Measurements from ENCODE around the gene POLE.
"Not testable (repeated sequence)": the region's sequence is repeated elsewhere in the genome, so short reads cannot be mapped to it uniquely, and the experiment has no call there.

The POLE gene

DNA sequence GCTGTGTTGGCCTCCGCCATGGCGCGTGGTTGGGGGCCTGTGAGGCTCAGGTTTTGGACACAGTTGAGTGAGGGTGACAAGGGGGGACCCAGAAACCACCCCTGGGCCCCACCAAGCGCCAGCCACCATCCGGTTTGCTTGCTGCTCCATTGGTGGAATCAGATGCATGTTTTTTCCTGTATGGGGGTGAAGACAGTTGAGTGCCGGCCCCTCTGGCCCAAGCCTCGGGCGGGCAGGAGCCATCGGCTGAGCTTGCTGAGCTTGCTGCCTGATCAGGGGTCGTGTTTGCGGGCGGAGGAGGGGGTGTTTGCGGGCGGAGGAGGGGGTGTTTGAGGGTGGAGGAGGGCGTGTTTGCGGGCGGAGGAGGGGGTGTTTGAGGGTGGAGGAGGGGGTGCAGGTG, 29.9 kb upstream of the POLE start:
- no peak for DNase-seq

DNA sequence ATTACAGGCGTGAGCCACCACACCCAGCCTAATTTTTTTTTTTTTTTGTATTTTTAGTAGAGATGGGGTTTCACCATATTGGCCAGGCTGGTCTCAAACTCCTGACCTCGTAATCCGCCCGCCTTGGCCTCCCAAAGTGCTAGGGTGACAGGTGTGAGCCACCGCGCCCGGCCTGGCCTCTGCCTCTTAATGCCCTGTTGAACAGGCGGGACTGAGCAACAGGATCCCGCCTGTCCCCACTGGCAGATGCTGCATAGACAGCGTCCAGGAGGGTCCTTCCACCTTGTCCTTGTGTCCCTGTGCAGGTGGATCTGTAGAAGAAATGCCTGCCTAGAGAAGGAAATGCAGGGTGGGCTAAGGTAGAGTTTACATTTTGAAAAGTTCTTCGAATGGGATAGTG, 29.2 kb upstream of the POLE start:
- DNase-seq, result no peak

- no peak for DNase-seq
These were observed 28.7 kb upstream of the POLE start for GRCh38 chr12:132715874-132716273.

DNA sequence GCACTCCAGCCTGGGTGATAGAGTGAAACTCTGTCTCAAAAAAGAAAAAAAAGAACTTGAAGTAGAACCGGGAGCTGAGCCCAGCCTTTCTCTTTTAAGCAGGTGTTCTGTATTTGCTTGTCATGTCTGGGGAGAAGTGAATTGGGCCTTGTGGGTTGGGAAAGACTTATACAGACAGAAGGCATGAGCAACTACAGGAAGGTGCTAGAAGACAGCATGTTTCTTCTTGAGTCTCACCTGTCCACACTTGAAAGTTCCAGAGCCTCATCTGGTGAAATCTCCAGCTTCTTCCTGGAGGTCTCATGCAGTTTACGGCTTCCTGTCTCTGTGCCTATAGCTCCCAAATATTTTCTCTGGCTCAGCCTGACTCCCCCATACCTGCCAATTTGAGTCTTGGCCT, 26.0 kb upstream of the POLE start:
- DNase-seq, result no peak

DNA sequence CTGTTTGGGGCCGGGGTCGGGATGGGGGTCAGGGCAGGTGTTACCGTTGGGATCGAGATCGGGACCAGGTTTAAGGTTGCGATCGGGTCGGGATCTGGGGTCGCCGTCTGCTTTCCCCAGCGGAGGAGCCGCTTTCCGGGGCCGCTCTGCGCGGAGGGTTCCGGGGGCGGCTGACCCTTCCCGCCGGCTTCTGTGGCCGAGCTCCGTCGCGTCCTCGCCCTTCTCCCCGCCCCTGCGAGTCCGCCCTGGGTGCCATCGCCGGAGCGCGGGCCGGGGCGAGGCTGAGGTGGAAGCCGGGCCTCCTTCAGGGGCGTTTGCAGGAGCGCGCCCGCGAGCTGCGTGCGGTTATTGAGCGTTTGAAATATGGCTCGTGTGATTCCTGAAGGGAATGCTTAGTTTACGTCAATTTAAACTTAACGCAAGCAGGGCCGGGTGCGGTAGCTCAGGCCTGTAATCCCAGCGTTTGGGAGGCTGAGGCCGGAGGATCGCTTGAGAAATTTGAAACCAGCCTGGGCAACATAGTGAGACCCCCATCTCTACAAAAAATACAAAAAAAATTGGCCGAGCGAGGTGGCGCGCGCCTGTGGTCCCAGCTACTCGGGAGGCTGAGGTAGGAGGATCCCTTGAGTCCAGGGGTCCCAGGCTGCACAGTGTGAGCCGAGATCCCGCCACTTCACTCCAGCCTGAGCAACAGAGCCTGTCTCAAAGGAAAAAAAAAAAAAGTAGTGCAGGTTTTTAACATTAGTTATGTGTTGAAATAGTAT, 24.1 kb upstream of the POLE start:
- peak; percentile 42 for DNase-seq

DNA sequence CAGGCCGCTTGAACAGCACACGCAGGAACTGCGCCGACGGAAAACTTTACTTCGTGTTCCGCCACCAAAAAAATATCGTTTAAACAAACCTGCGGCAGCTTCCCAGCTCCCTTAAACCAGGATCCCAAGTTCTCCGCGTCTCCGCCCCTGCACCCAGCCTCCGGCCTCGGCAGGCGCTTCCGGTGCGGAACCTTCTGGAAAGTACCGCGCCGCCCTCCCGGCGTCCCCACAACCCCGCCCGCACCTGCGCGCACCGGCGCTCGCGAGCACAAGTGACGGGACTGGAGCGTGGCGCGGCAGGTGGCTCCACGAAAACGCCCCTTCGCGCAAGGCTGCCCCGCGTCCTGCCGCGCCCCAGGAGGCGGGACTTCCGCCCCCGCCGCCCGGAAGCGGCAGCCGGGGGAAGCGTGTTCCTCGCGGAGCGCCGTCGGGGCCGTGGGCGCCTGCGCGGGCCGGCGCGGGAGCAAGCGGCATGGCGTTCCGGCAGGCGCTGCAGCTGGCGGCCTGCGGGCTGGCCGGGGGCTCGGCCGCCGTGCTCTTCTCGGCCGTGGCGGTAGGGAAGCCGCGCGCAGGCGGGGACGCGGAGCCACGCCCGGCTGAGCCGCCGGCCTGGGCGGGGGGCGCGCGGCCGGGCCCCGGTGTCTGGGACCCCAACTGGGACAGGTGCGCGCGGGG, 23.4 kb upstream of the POLE start, which contains the start of gene PGAM5:
Gene PGAM5, plus strand, starts transcription at position 438 of the 675 bp plus-strand sequence. Its CDS starts 35 bp downstream, at position 473.
- DNase-seq, result peak; percentile 83

- DNase-seq, result no peak
These were observed 22.9 kb upstream of the POLE start for GRCh38 chr12:132710043-132710404.

DNA sequence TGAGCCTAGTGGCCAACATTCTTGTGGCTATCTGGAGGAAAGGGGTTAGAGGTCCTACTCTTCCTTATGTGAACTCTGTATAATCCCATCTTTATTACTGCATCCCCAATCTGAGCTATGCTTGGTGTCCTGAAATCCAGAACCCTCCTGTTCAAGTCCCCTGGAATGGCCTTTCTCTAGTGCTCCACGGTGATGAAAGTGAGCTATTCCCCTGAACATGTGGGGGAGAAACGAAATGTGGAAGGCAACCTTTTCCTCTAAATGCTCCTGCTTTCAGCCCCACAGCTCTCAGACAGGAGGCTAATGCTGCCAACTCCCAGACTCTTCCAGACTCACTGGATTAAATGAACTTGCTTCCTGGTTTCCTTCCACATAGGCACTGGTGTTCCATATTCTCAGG, 21.0 kb upstream of the POLE start:
- no peak for DNase-seq

DNA sequence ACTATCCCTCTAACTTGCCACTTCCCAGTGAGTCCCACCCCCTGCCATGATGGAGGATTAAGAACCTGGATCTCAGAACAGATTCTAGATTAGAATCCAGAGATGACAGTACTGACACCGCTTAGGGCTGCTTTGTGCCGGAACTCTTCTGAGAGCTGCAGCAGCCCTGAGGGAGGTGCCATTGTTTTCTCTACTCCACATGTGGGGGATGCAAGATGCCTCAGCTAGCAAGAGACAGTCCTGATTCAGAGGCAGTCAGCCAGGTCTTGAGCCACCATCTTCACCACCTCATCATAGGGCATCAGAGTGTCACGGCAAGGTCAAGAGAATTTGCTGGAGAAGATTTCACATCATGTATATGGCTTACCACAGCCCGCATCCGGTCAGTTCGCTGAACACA, 20.1 kb upstream of the POLE start:
- DNase-seq, result no peak

- no peak for DNase-seq
These were observed 16.5 kb upstream of the POLE start for GRCh38 chr12:132703641-132704040.

DNA sequence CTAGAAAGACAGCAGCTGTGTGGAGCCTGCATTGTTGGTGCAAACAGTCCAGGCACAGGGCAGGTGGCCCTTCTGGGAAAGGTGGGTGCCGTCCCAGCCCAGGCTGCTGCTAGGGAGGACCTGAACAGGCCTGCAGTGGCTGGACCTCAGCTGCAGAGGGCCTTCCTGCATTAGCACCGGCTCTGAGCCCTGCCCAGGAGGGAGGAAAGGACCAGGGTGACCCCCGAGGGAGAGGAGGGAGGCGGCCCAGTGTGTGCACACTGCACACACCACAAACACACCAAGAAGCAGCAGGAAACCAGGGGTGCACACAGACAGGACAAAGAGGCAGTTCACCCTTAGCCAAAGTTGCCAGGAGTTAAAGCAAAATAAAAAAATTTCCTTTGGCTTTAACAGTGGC, 15.5 kb upstream of the POLE start:
- DNase-seq, result no peak

GRCh38 chr12:132700212-132700822, 13.2 kb upstream of the POLE start:
- no peak for DNase-seq

DNA sequence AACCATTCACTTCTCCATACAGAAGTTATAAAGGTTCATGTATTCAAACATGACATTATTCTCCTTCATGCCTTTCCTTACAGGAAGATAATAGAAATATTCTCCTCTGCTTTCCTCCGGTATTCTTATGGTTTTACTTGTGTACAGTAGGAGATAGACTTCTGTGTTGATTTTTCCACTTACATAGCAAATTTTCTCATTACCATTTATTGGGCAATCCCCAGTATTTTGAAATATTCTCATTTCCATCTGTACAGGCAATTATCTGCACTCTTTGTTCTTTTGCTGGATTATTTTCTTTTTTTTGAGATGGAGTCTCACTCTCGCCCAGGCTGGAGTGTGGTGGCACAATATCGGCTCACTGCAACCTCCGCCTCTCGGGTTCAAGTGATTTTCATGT, 11.2 kb upstream of the POLE start:
- no peak for DNase-seq

DNA sequence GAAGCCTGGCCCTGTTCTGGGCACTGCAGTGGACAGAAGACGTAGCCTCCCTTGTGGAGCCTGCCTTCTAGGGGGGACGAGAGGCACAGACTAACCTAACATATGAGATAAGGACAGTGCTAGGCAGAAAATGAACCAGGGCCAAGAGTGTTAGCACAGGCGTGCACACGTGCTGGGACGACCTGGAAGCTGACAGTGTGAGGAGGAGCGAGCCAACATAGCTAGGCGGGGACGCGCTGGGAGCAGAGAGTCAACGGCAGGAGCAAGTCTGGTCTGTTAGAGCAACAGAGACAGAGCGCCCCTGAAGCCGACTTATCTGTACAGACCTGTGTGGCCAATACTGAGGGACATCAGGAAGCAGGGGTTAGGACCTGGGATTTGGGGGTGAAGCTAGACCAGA, 8.3 kb upstream of the POLE start:
- no peak for DNase-seq

DNA sequence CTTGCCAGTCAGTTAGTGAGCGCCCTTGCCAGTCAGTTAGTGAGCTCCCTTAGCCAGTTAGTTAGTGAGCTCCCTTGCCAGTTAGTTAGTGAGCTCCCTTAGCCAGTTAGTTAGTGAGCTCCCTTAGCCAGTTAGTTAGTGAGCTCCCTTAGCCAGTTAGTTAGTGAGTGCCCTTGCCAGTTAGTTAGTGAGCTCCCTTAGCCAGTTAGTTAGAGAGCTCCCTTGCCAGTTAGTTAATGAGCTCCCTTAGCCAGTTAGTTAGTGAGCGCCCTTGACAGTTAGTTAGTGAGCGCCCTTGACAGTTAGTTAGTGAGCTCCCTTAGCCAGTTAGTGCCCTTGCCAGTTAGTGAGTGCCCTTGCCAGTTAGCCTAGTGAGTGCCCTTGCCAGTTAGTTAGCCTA, 7.7 kb upstream of the POLE start:
- not testable (repeated sequence) for DNase-seq

GRCh38 chr12:132692030-132692429, 4.9 kb upstream of the POLE start:
- not testable (repeated sequence) for DNase-seq

DNA sequence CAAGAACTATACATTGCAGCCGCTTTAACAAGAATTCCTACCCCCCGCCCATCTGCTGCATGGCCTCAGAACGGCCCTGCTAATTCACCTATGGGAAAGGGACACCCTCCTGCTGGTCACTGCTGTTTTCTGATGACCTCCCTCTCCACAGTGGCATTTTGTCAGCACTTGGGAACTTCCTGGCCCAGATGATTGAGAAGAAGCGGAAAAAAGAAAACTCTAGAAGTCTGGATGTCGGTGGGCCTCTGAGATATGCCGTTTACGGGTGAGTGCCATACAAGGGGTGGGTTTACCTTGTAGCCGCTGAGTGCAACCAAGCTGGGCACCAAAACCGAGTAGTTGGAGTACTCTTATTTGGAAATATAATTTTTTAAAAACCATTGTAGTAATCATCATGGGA, 3.0 kb upstream of the POLE start:
- DNase-seq, result no peak

GRCh38 chr12:132689227-132689626, 2.1 kb upstream of the POLE start:
- no peak for DNase-seq

GRCh38 chr12:132686825-132687210, 324 bp downstream of the POLE start:
- DNase-seq, result no peak

DNA sequence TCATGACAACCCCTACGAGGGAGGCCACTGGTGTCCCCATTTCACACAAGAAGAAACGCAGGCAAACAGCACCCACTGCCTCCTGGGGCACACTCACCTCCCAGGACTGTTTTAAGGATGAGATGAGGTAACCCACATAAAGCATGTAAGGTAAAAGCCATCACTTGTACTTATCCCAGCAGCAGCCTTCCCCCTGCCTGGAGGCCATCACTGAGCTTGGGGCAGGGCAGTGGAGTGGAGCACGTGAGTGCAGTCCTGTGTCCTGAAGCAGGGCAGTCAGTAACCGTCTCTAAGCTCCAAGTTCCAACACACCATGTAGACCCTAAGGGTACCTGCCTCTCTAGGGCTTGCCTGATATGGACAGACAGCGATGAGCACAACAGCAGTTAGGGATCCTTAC, 1.7 kb downstream of the POLE start:
- no peak for DNase-seq

GRCh38 chr12:132677492-132677891, 9.7 kb downstream of the POLE start:
- no peak for DNase-seq

DNA sequence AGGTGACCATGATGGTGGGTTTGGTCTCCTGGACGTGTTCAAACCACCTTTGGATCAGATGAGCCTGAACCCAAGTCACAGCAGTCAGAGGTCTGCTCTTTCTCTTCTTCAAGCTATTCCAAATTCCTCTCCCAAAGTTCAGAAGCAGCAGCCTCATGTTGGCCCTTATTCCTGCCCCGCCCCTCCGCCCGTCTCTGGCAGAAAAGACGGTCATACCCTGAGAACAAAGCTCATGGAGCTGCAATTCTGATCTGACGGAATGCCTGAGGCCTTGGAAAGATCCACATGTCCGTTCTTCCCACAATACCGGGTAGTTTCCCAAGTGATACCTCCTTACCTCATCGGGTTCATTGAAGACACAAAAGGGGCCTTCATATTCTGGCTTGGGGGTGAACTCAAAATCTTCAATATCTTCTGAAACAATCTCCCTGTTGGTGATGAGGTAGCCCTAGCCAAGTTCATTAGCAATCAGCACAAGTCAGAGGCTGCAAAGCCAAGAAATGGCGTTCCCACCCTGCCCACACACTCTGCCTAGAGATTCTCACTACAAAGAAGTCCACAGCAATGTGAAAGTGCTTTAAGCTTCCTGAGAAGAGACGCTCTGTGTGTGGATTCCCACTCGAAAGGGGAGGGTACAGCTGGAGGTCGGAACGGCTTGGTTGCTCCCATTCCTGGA, 11.2 kb downstream of the POLE start:
- DNase-seq, result no peak

GRCh38 chr12:132674561-132674960, 12.6 kb downstream of the POLE start:
- no peak for DNase-seq
